IgD-negative memory B cell (primary cell): ENCODE results near the gene LENG1. TPM values are rescaled to one million over a fixed set of nuclear protein-coding genes. Genes with fewer than 3 reads are reported as not detected.
A peak's percentile ranks its signal among the peaks of the same experiment; 100 is the strongest.

Experiments
- H3K27ac Mint-ChIP-seq, 3 donors: one replicate each; pipeline ENCODE4 v1.8.0; 2020 to 2022; ENCODE audit warnings: mild to moderate bottlenecking in 3 of 3, mixed read lengths in 3 of 3, moderate library complexity in 1 of 3
- H3K27me3 Mint-ChIP-seq: one replicate; pipeline ENCODE4 v1.8.0; 2021; ENCODE audit warnings: mixed read lengths
- H3K36me3 Mint-ChIP-seq: one replicate; pipeline ENCODE4 v1.8.0; 2020; ENCODE audit warnings: mild to moderate bottlenecking, mixed read lengths
- H3K4me1 Mint-ChIP-seq, 3 donors: one replicate each; pipeline ENCODE4 v1.8.0; 2020 to 2022; ENCODE audit warnings: mixed read lengths in 3 of 3, mild to moderate bottlenecking in 1 of 3
- H3K4me3 Mint-ChIP-seq, 4 donors: one replicate each; pipeline ENCODE4 v1.8.0; 2020 to 2022; ENCODE audit warnings: mild to moderate bottlenecking in 4 of 4, mixed read lengths in 4 of 4, moderate library complexity in 3 of 4
- H3K9me3 Mint-ChIP-seq, 3 donors: one replicate each; pipeline ENCODE4 v1.8.0; 2020 to 2021; ENCODE audit warnings: mixed read lengths in 3 of 3, mild to moderate bottlenecking in 1 of 3
- polyA plus RNA-seq: library from polyadenylated mRNA; unstranded; fragments of 300-500 nt; fragmentation: Illumina TruSeq; gene quantifications from one replicate; pipeline ENCODE4 v1.2.3, GENCODE V29; 2021

The LENG1 gene
- polyA plus RNA-seq, 1 donor from 2014 or later, result 15.8 TPM

DNA sequence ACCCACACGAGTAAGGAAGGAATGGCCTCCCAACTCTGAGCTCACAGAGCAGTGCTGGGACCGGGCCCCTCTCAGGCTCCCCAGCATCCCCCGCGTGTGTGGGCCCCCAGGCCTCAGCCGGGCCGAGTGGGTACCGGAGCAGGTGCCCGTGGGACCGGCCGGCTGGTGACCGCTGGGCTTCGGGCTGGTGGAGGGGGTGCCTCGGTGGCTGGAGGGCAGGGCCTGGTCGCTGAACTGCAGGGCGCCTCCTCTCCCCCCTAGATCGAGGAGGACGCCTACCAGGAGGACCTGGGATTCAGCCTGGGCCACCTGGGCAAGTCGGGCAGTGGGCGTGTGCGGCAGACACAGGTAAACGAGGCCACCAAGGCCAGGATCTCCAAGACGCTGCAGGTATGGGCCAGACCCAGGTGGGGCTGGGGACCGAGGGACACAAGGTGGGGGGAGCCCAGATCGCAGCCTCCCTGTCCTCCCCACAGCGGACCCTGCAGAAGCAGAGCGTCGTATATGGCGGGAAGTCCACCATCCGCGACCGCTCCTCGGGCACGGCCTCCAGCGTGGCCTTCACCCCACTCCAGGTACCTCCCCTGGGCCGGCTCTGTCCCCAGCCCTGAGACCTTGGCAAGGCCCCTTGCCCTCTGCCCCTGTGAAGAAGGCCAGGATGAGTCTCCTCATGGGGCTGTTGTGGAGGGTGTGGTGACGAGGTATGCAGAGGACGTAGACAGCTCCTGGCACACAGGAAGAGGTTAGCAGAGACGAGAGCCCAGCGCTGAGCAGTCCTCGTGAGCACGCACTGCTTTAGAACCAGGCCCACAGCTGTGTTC, 30.5 kb downstream of the LENG1 start:
- H3K36me3 Mint-ChIP-seq, result peaks cover 2% of the 10 kb centered on the region
- H3K27ac Mint-ChIP-seq, result no peak overlapping the region
- no peaks in the 10 kb centered on the region for H3K9me3 Mint-ChIP-seq
- no peaks in the 10 kb centered on the region for H3K27me3 Mint-ChIP-seq
- H3K4me3 Mint-ChIP-seq, result no peak overlapping the region
- no peaks in the 10 kb centered on the region for H3K4me1 Mint-ChIP-seq

DNA sequence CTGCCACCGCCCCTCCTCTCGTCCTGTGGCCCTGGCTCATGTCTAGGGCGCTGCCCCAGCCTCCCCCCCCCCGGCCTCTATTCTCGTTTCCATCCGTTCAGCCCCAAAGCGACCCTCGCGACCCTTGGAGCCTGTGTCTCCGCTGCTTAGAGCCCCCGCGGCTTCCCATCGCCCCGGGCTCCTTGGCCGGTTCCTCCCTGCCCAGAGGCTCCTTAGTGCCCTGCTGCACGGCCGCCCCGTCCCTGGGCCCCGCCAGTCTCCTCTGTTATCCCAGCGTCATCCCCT, 31.1 kb downstream of the LENG1 start:
- Mint-ChIP-seq H3K27me3 (no peaks in the 10 kb centered on the region), H3K9me3 (no peaks in the 10 kb centered on the region), H3K27ac (no peak overlapping the region), H3K36me3 (peaks cover 2% of the 10 kb centered on the region), H3K4me1 (no peaks in the 10 kb centered on the region), H3K4me3 (no peak overlapping the region)

- no peaks in the 10 kb centered on the region for H3K4me1 Mint-ChIP-seq
- no peaks in the 10 kb centered on the region for H3K27me3 Mint-ChIP-seq
- H3K36me3 Mint-ChIP-seq, result peaks cover 2% of the 10 kb centered on the region
- no peaks in the 10 kb centered on the region for H3K9me3 Mint-ChIP-seq
- no peak overlapping the region for H3K27ac Mint-ChIP-seq
- no peak overlapping the region for H3K4me3 Mint-ChIP-seq
These were observed 31.7 kb downstream of the LENG1 start for GRCh38 chr19:54127688-54128440.

GRCh38 chr19:54125713-54126112, 33.8 kb downstream of the LENG1 start:
- Mint-ChIP-seq H3K4me1 (no peaks in the 10 kb centered on the region), H3K27ac (no peak overlapping the region), H3K4me3 (no peak overlapping the region), H3K36me3 (peaks cover 2% of the 10 kb centered on the region), H3K27me3 (no peaks in the 10 kb centered on the region), H3K9me3 (no peaks in the 10 kb centered on the region)

DNA sequence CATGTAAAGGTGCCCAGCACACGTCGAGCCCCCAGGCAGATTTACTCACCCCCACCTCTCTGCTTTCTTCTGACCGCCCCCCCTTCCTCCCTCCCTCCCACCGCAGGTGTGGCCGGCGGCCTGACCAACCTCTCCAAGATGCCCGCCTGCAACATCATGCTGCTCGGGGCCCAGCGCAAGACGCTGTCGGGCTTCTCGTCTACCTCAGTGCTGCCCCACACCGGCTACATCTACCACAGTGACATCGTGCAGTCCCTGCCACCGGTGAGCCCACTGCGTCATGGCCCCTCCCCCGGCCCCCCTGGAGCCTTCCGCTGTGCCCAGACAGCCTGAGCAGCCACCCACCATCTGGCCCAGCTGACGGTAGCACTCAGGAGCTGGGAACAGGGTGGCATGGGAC, 35.1 kb downstream of the LENG1 start:
- Mint-ChIP-seq H3K9me3 (no peaks in the 10 kb centered on the region), H3K4me3 (no peak overlapping the region), H3K27me3 (no peaks in the 10 kb centered on the region), H3K4me1 (no peaks in the 10 kb centered on the region), H3K36me3 (peaks cover 5% of the 10 kb centered on the region), H3K27ac (no peak overlapping the region)

DNA sequence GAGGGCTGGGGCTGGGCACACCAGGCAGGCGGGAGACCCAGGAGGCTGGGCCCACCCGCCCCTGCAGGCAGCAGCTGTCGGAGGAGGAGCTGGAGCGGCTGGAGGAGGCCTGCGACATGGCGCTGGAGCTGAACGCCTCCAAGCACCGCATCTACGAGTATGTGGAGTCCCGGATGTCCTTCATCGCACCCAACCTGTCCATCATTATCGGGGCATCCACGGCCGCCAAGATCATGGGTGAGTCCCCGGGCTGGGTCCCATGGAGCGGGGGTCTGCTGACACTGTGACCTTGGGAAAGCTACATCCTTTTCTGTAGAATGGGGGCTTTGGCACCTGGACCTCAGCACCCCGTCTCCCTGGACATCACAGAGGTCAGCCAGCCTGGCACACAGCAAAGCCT, 35.8 kb downstream of the LENG1 start:
- H3K4me3 Mint-ChIP-seq, result no peak overlapping the region
- peaks cover 0 to 1% (median 0%) of the 10 kb centered on the region in 3 donors for H3K4me1 Mint-ChIP-seq
- no peaks in the 10 kb centered on the region for H3K9me3 Mint-ChIP-seq
- H3K27me3 Mint-ChIP-seq, result no peaks in the 10 kb centered on the region
- H3K27ac Mint-ChIP-seq, result no peak overlapping the region
- peaks cover 5% of the 10 kb centered on the region for H3K36me3 Mint-ChIP-seq

- Mint-ChIP-seq H3K27me3 (no peaks in the 10 kb centered on the region), H3K4me3 (no peak overlapping the region), H3K36me3 (peaks cover 3% of the 10 kb centered on the region), H3K9me3 (no peaks in the 10 kb centered on the region), H3K27ac (no peak overlapping the region), H3K4me1 (peaks cover 0 to 12% (median 5%) of the 10 kb centered on the region in 3 donors)
These were observed 38.3 kb downstream of the LENG1 start for GRCh38 chr19:54121259-54121658.

DNA sequence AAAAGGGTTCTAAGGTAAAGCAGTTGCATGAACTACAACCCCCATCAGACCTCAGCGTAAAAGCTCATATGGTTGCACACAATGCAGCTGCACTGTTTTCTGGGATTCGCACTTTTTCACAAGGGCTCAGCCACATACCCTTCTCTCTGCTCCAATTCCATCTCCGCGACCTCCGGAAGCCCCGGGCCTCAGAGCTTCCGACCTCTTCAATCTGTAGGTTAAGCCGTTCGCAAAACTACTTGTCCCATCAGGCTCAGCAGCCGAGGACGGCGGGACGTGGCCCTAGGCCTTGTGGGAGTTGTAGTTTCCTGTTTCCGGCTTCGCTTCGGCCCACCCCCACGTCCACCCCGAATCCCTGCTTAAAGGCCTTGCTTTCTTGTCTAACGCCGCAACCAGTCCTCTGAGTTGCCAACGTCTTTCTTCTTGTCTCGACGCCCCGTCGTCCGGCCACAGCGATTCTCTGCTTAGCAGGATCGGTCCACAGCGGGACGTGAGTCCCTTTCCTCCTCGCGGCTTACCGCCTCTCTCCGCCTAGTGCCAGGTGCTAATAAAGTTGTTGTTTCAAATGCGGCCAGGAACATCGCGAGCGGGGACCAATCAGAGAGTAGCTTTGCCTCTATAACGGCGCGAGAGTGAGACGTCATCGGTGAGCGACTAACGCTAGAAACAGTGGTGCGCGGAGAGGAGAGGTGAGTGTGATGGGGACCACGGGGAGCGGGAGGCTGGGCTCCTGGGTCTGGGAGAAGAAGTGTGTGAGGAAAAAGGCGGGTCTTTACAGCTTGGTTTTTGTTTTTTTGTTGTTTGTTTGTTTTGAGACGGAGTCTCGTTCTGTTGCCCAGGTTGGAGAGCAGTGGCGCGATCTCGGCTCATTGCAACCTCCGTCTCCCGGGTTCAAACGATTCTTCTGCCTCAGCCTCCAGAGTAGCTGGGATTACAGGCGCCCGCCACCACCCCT, 44.1 kb downstream of the LENG1 start, which contains the start of the genes PRPF31 and TFPT:
Gene PRPF31, plus strand, starts transcription at position 646 of the 955 bp plus-strand sequence. CDS start 2,525 bp downstream, outside the sequence.
Gene TFPT, minus strand, starts transcription at position 549 of the 955 bp plus-strand sequence. Its CDS starts 388 bp downstream, at position 161.
- Mint-ChIP-seq H3K36me3 (peaks cover 9% of the 10 kb centered on the region), H3K4me3 (peak within 1 kb of the TSS; percentile 81 to 98 (median 94)), H3K27me3 (peaks cover 5% of the 10 kb centered on the region), H3K9me3 (no peaks in the 10 kb centered on the region), H3K4me1 (peaks cover 11 to 26% (median 19%) of the 10 kb centered on the region in 3 donors), H3K27ac (peak within 1 kb of the TSS; percentile 80 to 99 (median 94))

DNA sequence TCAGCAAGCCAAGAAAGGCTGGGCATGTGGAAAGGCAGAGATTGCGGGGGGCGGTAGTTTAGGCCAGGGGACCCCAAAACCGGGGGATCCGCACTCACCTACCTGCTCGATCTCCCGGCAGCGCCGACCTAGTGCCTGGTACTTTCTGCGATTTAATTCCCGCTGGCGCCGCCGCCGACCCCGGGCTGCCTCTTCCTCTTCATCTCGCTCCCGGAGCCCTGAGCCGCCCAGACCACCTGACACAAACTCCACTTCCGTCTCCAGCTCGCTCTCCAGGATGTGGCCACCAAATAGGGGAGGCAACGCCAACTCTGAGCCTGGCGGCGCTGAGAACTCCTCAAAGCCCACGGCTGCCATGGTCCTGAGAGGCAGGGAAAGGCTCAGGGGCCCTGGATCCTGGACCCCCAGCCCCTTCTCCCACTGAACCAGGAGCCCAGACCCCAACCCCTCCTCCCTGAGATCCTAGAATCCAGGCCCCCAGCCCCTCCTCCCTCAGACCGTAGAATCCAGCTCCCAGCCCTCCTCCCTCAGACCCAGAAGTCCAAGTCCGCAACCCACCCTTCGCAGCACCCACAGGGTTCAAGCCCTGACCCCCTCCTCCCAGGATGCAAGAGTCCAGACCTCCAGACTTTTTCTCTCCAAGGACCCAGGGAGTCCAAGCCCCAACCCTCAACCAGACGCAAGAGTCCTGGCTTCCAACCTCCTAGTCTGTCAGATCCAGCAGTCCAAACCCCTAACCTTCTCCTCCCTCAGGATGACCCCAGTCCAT, 45.0 kb downstream of the LENG1 start:
- Mint-ChIP-seq H3K27ac (peak overlapping the region; percentile 80 to 99 (median 94)), H3K27me3 (peaks cover 5% of the 10 kb centered on the region), H3K9me3 (no peaks in the 10 kb centered on the region), H3K4me1 (peaks cover 11 to 26% (median 20%) of the 10 kb centered on the region in 3 donors), H3K4me3 (peak overlapping the region; percentile 81 to 98 (median 94)), H3K36me3 (peaks cover 6% of the 10 kb centered on the region)

DNA sequence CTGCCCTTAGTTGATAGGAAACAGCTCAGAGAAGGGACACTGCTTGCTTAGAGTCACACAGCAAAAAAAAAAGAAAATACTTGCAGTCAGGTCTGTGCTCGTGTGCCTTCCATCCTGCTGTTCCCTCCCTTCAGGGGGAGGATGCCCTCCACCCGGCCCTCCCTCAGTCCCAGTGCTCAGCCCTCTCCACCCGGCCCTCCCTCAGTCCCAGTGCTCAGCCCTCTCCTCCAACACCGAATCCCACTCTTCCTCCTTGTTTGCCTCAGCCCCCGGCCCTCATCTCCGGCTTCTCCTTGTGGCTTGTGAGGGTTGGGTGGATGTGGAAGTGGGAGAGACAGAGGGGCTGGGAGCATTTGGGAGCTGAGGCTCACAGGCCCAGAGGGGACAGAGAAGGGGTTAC, 49.9 kb downstream of the LENG1 start:
- Mint-ChIP-seq H3K9me3 (no peaks in the 10 kb centered on the region), H3K4me3 (no peak overlapping the region), H3K27ac (no peak overlapping the region), H3K27me3 (no peaks in the 10 kb centered on the region), H3K4me1 (peaks cover 0 to 12% (median 7%) of the 10 kb centered on the region in 3 donors), H3K36me3 (peaks cover 7% of the 10 kb centered on the region)

DNA sequence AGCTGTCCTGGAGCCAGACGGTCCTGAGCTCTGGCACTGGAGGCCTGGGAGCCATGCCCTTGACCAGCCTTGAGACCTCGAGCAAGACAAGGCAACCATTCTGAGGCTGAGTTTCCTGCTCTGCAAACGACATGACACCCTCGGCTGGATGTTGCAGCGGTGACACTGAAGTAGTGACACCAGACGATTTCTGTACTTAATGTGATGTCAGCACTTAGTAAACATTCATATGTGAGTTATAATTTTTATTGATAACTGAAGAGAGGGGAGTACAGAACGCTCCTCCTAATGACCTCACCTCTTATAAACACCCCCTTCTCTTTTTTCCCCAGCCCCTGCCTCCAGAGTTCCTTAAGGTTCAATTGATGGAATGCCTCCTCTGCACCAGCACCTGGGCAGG, 51.0 kb downstream of the LENG1 start:
- Mint-ChIP-seq H3K27ac (peak overlapping the region in 1 of 3 donors; percentile 35), H3K27me3 (no peaks in the 10 kb centered on the region), H3K4me1 (peaks cover 0 to 7% (median 5%) of the 10 kb centered on the region in 3 donors), H3K4me3 (peak overlapping the region in 1 of 4 donors; percentile 23), H3K9me3 (no peaks in the 10 kb centered on the region), H3K36me3 (peaks cover 7% of the 10 kb centered on the region)

GRCh38 chr19:54107876-54108490, 51.5 kb downstream of the LENG1 start:
- H3K9me3 Mint-ChIP-seq, result no peaks in the 10 kb centered on the region
- H3K4me3 Mint-ChIP-seq, result peak overlapping the region in 1 of 4 donors; percentile 23
- peaks cover 6% of the 10 kb centered on the region for H3K36me3 Mint-ChIP-seq
- H3K27me3 Mint-ChIP-seq, result no peaks in the 10 kb centered on the region
- peaks cover 0 to 10% (median 7%) of the 10 kb centered on the region in 3 donors for H3K4me1 Mint-ChIP-seq
- peak overlapping the region in 1 of 3 donors; percentile 35 for H3K27ac Mint-ChIP-seq

DNA sequence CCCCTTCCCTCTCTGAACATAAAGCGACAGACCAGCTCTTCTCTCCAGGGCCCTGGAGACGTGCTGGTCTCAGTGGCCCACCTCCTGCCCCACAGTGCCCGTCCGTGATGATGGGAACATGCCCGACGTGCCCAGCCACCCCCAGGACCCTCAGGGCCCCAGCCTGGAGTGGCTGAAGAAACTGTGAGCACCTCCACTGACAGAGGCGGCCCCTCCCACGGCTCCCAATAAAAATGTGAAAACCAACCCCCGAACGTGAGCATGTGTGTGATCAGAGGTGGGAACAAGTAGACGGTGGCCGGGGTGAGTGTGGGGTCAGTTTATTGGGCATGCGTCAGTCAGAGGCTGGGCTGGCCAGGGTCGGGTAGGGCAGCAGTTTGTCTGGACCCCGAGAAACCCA, 52.8 kb downstream of the LENG1 start:
- H3K27me3 Mint-ChIP-seq, result peaks cover 3% of the 10 kb centered on the region
- peak overlapping the region in 1 of 4 donors; percentile 78 for H3K4me3 Mint-ChIP-seq
- peak overlapping the region in 2 of 3 donors; percentile 43 to 77 for H3K27ac Mint-ChIP-seq
- peaks cover 5 to 15% (median 11%) of the 10 kb centered on the region in 3 donors for H3K4me1 Mint-ChIP-seq
- no peaks in the 10 kb centered on the region for H3K9me3 Mint-ChIP-seq
- peaks cover 6% of the 10 kb centered on the region for H3K36me3 Mint-ChIP-seq
